Neural cell (in vitro differentiated cells): ENCODE data around the gene KIFC3. TPM values are rescaled to one million over a fixed set of nuclear protein-coding genes. Genes with fewer than 3 reads are reported as not detected.

Source experiments
- H2AFZ ChIP-seq: fragments of 200-600, 300-800 bp; sonication (generic), shearing (Covaris generic); 2 replicates; pipeline ENCODE4 v1.6.0; 2014; ENCODE audit warnings: low read depth, mild to moderate bottlenecking, antibody characterized with exemption, low read length, moderate library complexity
- H3F3A ChIP-seq: fragments of 200-600 bp; shearing (Covaris generic); 2 replicates; pipeline ENCODE4 v1.6.1; 2016; ENCODE audit warnings: mild to moderate bottlenecking, moderate library complexity, mixed read lengths, antibody characterized with exemption, low read length; ENCODE audit not compliant: insufficient read depth, poor library complexity, severe bottlenecking
- H3K27ac ChIP-seq: fragments of 200-600, 300-800 bp; sonication (generic), shearing (Covaris generic); 2 replicates; pipeline ENCODE4 v1.5.1; 2014; ENCODE audit warnings: mild to moderate bottlenecking, low read length, moderate library complexity
- H3K27me3 ChIP-seq: fragments of 300-800, 200-600 bp; sonication (generic), shearing (Covaris generic); 2 replicates; pipeline ENCODE4 v1.6.0; 2014; ENCODE audit warnings: mild to moderate bottlenecking, low read depth, low read length, moderate library complexity; ENCODE audit not compliant: insufficient read depth
- H3K36me3 ChIP-seq: fragments of 300-800, 200-600 bp; sonication (generic), shearing (Covaris generic); 2 replicates; pipeline ENCODE4 v1.5.1; 2014; ENCODE audit warnings: mild to moderate bottlenecking, antibody characterized with exemption, low read length, moderate library complexity; ENCODE audit not compliant: insufficient read depth
- H3K4me2 ChIP-seq: fragments of 300-800, 200-600 bp; sonication (generic), shearing (Covaris generic); 2 replicates; pipeline ENCODE4 v1.6.0; 2014; ENCODE audit warnings: mild to moderate bottlenecking, low read length
- H3K4me3 ChIP-seq: fragments of 300-800, 200-600 bp; sonication (generic), shearing (Covaris generic); 2 replicates; pipeline ENCODE4 v1.5.1; 2014; ENCODE audit warnings: mild to moderate bottlenecking, low read length, moderate library complexity
- H3K79me2 ChIP-seq: fragments of 200-600 bp; shearing (Covaris generic); replicated peaks from 2 replicates; pipeline ENCODE4 v1.6.0; 2014; ENCODE audit warnings: mild to moderate bottlenecking, low read length, moderate library complexity; ENCODE audit not compliant: insufficient read depth
- H3K9ac ChIP-seq: fragments of 300-800, 200-600 bp; sonication (generic), shearing (Covaris generic); 2 replicates; pipeline ENCODE4 v1.6.1; 2016; ENCODE audit warnings: mild to moderate bottlenecking, low read length, mixed read lengths
- H3K9me2 ChIP-seq: fragments of 200-600 bp; shearing (Covaris generic); 2 replicates; pipeline ENCODE4 v1.6.1; 2016; ENCODE audit warnings: mild to moderate bottlenecking, low read length, mixed read lengths; ENCODE audit not compliant: insufficient read depth
- H3K9me3 ChIP-seq: fragments of 200-600, 300-800 bp; sonication (generic), shearing (Covaris generic); 2 replicates; pipeline ENCODE4 v1.6.1; 2016; ENCODE audit warnings: mild to moderate bottlenecking, mixed run types, low read length, moderate library complexity, mixed read lengths
- H4K20me1 ChIP-seq: fragments of 200-600 bp; shearing (Covaris generic); 2 replicates; pipeline ENCODE4 v1.6.1; 2016; ENCODE audit warnings: mild to moderate bottlenecking, mixed run types; ENCODE audit not compliant: insufficient read depth
- EP300 ChIP-seq: fragments of 450-650 bp; conservative IDR thresholded peaks from 2 replicates; pipeline ENCODE4 v1.6.1; 2014; ENCODE audit warnings: antibody characterized with exemption, mild to moderate bottlenecking, moderate library complexity; ENCODE audit not compliant: poor library complexity, severe bottlenecking
- EZH2 ChIP-seq: fragments of 200-600, 300-800 bp; shearing (Covaris generic), sonication (generic); IDR thresholded peaks from 2 replicates; pipeline ENCODE4 v1.6.1; 2014; ENCODE audit warnings: antibody characterized with exemption, low read length, borderline replicate concordance, mild to moderate bottlenecking; ENCODE audit not compliant: insufficient read depth, poor library complexity, severe bottlenecking
- MXI1 ChIP-seq: fragments of 450-650 bp; conservative IDR thresholded peaks from 2 replicates; pipeline ENCODE4 v1.6.1; 2014; ENCODE audit warnings: antibody characterized with exemption, mild to moderate bottlenecking; ENCODE audit not compliant: poor library complexity, severe bottlenecking
- POLR2AphosphoS5 ChIP-seq: IDR thresholded peaks from 2 replicates; pipeline ENCODE4 v1.6.1; 2012
- RAD21 ChIP-seq: fragments of 450-650 bp; conservative IDR thresholded peaks from 2 replicates; pipeline ENCODE4 v1.6.1; 2014; ENCODE audit warnings: antibody characterized with exemption, mild to moderate bottlenecking, moderate library complexity
- SMC3 ChIP-seq: fragments of 450-650 bp; conservative IDR thresholded peaks from 2 replicates; pipeline ENCODE4 v1.6.1; 2014; ENCODE audit warnings: antibody characterized with exemption, mild to moderate bottlenecking, moderate library complexity; ENCODE audit not compliant: poor library complexity
- TAF1 ChIP-seq: IDR thresholded peaks from 2 replicates; pipeline ENCODE4 v1.6.1; 2012; ENCODE audit warnings: low read depth
- polyA plus RNA-seq: library from polyadenylated mRNA; depleted of rRNA; stranded (reverse); fragments of >200 nt; gene quantifications from 2 replicates; pipeline ENCODE4 v1.2.3, GENCODE V29; 2014
- TF ChIP-seq, protein P1 (sequence below): IDR thresholded peaks from 2 replicates; pipeline ENCODE4 v1.6.1; 2012; ENCODE audit warnings: borderline replicate concordance
- TF ChIP-seq, protein P2 (sequence below): fragments of 450-650 bp; IDR thresholded peaks from 2 replicates; pipeline ENCODE4 v1.5.1; 2014; ENCODE audit warnings: antibody characterized with exemption, mild to moderate bottlenecking, moderate library complexity; ENCODE audit not compliant: poor library complexity, severe bottlenecking

KIFC3 gene
- polyA plus RNA-seq, 1 donor from 2014 or later, result 29.7 TPM

DNA sequence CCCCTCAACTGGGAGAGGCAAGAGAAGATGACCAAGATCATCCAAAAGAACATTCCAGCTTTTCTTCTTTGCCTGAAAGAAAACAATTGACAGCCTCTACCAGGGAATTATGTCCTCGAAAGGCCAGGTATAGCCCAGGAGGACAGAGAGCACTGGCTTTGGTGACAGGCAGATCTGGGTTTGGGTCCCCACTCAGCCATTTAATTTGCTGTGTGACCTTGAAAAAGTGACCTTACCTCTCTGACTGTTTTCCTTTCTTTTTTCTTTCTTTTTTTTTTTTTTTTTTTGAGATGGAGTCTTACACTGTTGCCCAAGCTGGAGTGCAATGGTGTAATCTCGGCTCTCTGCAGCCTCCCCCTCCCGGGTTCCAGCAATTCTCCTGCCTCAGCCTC lies 27.7 kb upstream of the KIFC3 start:
- H4K20me1 ChIP-seq, result no peaks in the 10 kb centered on the region
- no peaks in the 10 kb centered on the region for H3K27me3 ChIP-seq
- TF ChIP-seq EZH2 (no peak), EP300 (no peak)
- H3F3A ChIP-seq, result no peaks in the 10 kb centered on the region
- no peaks in the 10 kb centered on the region for H3K79me2 ChIP-seq
- no peaks in the 10 kb centered on the region for H3K9me3 ChIP-seq
- H3K4me3 ChIP-seq, result no peak overlapping the region
- no peak overlapping the region for H3K27ac ChIP-seq
- no peak overlapping the region for H3K4me2 ChIP-seq
- no peaks in the 10 kb centered on the region for H3K9me2 ChIP-seq
- H3K36me3 ChIP-seq, result no peaks in the 10 kb centered on the region
- no peak overlapping the region for H3K9ac ChIP-seq
- no peak overlapping the region for H2AFZ ChIP-seq

DNA sequence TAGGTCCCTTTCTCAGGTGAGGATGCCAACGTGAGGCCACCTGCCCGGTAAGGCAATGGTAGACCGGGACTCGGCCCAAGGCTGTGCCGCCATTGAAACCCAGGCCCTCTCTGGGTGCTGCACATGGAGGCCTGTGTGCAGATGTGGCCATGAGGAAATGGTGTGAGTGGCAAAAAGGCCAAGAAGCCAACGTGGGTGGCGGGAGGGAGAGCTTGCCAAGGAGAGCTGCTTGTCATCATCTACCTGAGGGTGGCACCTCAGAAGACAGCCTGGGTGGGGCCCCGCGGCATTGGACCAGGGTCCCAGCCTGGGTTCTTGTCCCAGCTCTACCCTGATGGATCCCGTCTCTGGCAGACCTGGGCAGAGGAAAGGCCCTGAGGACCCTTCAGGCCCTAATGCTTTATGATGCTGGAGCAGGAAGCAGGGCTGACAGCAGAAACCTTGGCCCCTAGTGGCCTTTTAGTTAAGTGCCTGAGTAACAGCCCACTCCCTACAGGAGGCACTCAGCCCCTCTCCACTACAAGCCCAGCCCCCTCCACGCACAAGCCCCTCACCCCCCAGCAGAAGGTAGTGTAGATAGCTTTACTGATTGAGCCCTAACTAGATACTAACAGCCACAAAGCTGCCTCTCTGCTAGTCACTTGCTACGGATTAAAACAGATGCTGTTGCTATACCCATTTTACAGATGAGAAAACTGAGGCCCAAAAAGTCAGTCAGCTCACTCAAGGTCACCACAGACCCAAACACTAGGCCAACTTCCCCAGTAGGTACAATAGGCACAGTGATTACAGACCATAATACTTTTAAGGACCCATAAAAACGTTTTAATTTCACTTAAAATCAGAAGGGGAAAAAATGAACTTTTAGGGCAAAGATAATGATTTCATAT lies 26.2 kb upstream of the KIFC3 start:
- no peaks in the 10 kb centered on the region for H3K27me3 ChIP-seq
- H3K36me3 ChIP-seq, result no peaks in the 10 kb centered on the region
- no peak overlapping the region for H3K4me2 ChIP-seq
- H3K9me2 ChIP-seq, result no peaks in the 10 kb centered on the region
- no peaks in the 10 kb centered on the region for H3K79me2 ChIP-seq
- TF ChIP-seq, protein P1, sequence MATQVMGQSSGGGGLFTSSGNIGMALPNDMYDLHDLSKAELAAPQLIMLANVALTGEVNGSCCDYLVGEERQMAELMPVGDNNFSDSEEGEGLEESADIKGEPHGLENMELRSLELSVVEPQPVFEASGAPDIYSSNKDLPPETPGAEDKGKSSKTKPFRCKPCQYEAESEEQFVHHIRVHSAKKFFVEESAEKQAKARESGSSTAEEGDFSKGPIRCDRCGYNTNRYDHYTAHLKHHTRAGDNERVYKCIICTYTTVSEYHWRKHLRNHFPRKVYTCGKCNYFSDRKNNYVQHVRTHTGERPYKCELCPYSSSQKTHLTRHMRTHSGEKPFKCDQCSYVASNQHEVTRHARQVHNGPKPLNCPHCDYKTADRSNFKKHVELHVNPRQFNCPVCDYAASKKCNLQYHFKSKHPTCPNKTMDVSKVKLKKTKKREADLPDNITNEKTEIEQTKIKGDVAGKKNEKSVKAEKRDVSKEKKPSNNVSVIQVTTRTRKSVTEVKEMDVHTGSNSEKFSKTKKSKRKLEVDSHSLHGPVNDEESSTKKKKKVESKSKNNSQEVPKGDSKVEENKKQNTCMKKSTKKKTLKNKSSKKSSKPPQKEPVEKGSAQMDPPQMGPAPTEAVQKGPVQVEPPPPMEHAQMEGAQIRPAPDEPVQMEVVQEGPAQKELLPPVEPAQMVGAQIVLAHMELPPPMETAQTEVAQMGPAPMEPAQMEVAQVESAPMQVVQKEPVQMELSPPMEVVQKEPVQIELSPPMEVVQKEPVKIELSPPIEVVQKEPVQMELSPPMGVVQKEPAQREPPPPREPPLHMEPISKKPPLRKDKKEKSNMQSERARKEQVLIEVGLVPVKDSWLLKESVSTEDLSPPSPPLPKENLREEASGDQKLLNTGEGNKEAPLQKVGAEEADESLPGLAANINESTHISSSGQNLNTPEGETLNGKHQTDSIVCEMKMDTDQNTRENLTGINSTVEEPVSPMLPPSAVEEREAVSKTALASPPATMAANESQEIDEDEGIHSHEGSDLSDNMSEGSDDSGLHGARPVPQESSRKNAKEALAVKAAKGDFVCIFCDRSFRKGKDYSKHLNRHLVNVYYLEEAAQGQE, result no peak
- no peak for TF ChIP-seq RAD21
- no peak for TF ChIP-seq MXI1
- TF ChIP-seq POLR2AphosphoS5, result no peak
- no peak for TF ChIP-seq EZH2
- no peak for TF ChIP-seq EP300
- no peak for TF ChIP-seq SMC3
- TF ChIP-seq, protein P2, sequence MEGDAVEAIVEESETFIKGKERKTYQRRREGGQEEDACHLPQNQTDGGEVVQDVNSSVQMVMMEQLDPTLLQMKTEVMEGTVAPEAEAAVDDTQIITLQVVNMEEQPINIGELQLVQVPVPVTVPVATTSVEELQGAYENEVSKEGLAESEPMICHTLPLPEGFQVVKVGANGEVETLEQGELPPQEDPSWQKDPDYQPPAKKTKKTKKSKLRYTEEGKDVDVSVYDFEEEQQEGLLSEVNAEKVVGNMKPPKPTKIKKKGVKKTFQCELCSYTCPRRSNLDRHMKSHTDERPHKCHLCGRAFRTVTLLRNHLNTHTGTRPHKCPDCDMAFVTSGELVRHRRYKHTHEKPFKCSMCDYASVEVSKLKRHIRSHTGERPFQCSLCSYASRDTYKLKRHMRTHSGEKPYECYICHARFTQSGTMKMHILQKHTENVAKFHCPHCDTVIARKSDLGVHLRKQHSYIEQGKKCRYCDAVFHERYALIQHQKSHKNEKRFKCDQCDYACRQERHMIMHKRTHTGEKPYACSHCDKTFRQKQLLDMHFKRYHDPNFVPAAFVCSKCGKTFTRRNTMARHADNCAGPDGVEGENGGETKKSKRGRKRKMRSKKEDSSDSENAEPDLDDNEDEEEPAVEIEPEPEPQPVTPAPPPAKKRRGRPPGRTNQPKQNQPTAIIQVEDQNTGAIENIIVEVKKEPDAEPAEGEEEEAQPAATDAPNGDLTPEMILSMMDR, result no peak
- no peak for TF ChIP-seq TAF1
- no peaks in the 10 kb centered on the region for H3F3A ChIP-seq
- no peaks in the 10 kb centered on the region for H3K9me3 ChIP-seq
- no peak overlapping the region for H2AFZ ChIP-seq
- H3K9ac ChIP-seq, result no peak overlapping the region
- H3K27ac ChIP-seq, result no peak overlapping the region
- no peaks in the 10 kb centered on the region for H4K20me1 ChIP-seq
- no peak overlapping the region for H3K4me3 ChIP-seq
